D721Med (cell line): ENCODE measurements around the gene ZNF512B.
"Not testable (repeated sequence)": the region's sequence is repeated elsewhere in the genome, so short reads cannot be mapped to it uniquely, and the experiment has no call there.

Experiments used
- DNase-seq: peaks from one replicate; pipeline ENCODE4 v3.0.0; 2011; ENCODE audit warnings: low spot score; ENCODE audit not compliant: insufficient read length
- FAIRE-seq: peaks from 2 replicates; lab custom pipeline; 2011; peaks lifted over from hg19 to GRCh38; lab: Jason Lieb, UNC
- CTCF ChIP-seq: IDR thresholded peaks from 2 replicates; pipeline ENCODE4 v1.5.1; 2012; ENCODE audit warnings: mild to moderate bottlenecking, control low read depth; ENCODE audit not compliant: insufficient read depth; ENCODE audit errors: missing control alignments

Gene ZNF512B

GRCh38 chr20:63920226-63920625 lies 49.5 kb downstream of the ZNF512B start:
- DNase-seq: no peak
- TF ChIP-seq CTCF: no peak
- no peak for FAIRE-seq

GRCh38 chr20:63919130-63919529 lies 50.6 kb downstream of the ZNF512B start:
- FAIRE-seq (no peak), DNase-seq (no peak)
- no peak for TF ChIP-seq CTCF

- no peak for TF ChIP-seq CTCF
Measured at GRCh38 chr20:63917811-63918210, 51.9 kb downstream of the ZNF512B start.

GRCh38 chr20:63916371-63916939 lies 53.3 kb downstream of the ZNF512B start:
- not testable (repeated sequence) for DNase-seq, FAIRE-seq

More at GRCh38 chr20:63917811-63918210, 51.9 kb downstream of the ZNF512B start:
- DNase-seq: no peak
- no peak for FAIRE-seq

GRCh38 chr20:63915471-63915870 lies 54.3 kb downstream of the ZNF512B start:
- no peak for FAIRE-seq
- TF ChIP-seq CTCF: no peak
- no peak for DNase-seq

GRCh38 chr20:63913768-63914167 lies 56.0 kb downstream of the ZNF512B start:
- no peak for DNase-seq
- TF ChIP-seq CTCF: no peak
- FAIRE-seq: no peak

GRCh38 chr20:63911176-63911575 lies 58.6 kb downstream of the ZNF512B start:
- FAIRE-seq (no peak), DNase-seq (no peak)
- TF ChIP-seq CTCF: no peak
